Sigmoid colon (tissue), 7 donors: Measurements from ENCODE around the gene SLC6A6. TPM values are rescaled to one million over a fixed set of nuclear protein-coding genes. Genes with fewer than 3 reads are reported as not detected.

Source experiments
- DNase-seq: peaks from one replicate; pipeline ENCODE4 v3.0.0-alpha.2; 2019
- H3K27ac ChIP-seq, 4 donors: fragments of 200-600 bp; sonication (generic); one replicate each; pipeline ENCODE4 v1.5.1; 2016 to 2019; ENCODE audit warnings: mild to moderate bottlenecking in 1 of 4
- H3K27me3 ChIP-seq, 3 donors: fragments of 200-600 bp; sonication (generic); one replicate each; pipeline ENCODE4 v1.5.1; 2019; ENCODE audit warnings: mild to moderate bottlenecking in 1 of 3
- H3K36me3 ChIP-seq, 4 donors: fragments of 200-600 bp; sonication (generic); one replicate each; pipeline ENCODE4 v1.5.1; 2016 to 2019
- H3K4me1 ChIP-seq, 4 donors: fragments of 200-600 bp; sonication (generic); one replicate each; pipeline ENCODE4 v1.5.1; 2017 to 2019
- H3K4me3 ChIP-seq, 4 donors: fragments of 200-600 bp; sonication (generic); one replicate each; pipeline ENCODE4 v1.5.1; 2017 to 2019; ENCODE audit warnings: mild to moderate bottlenecking in 2 of 4, moderate library complexity in 1 of 4
- H3K9me3 ChIP-seq, 4 donors: fragments of 200-600 bp in 3 of 4; sonication (generic) in 3 of 4; one replicate each; pipeline versions ENCODE4 v1.5.1 to v1.6.1; 2013 to 2019
- EP300 ChIP-seq, 4 donors: sonication (generic); formaldehyde crosslinking; IDR thresholded peaks; one replicate each; pipeline ENCODE4 v1.6.1; 2017; ENCODE audit warnings: antibody characterized with exemption in 4 of 4
- POLR2A ChIP-seq, 2 donors: fragments of 450-650 bp; IDR thresholded peaks; one replicate each; pipeline ENCODE4 v1.6.1; 2016; ENCODE audit warnings: antibody characterized with exemption in 2 of 2, mild to moderate bottlenecking in 2 of 2, moderate library complexity in 2 of 2
- POLR2AphosphoS5 ChIP-seq, 4 donors: sonication (generic); formaldehyde crosslinking; IDR thresholded peaks; one replicate each; pipeline ENCODE4 v1.6.1; 2017; ENCODE audit warnings: antibody characterized with exemption in 4 of 4
- WGBS, 2 donors: extraction: QIAGEN DNeasy Blood & Tissue Kit; methylation state at CpG; one replicate each; pipeline ENCODE4 v1.1.7; 2013; 5-methylcytosine and 5-hydroxymethylcytosine counted together
- intact Hi-C: fragments of 100-400 bp; cut with DNase I; formaldehyde crosslinking; loops from one replicate; pipeline ENCODE4 v1.15.1; 2023
- polyA plus RNA-seq, 3 donors: library from polyadenylated mRNA; stranded (reverse); fragments of 200-250 nt; gene quantifications; one replicate each; pipeline ENCODE4 v1.2.3, GENCODE V29; 2013
- total RNA-seq, 4 donors: library from RNA; depleted of rRNA; stranded (reverse); fragments of >200 nt; gene quantifications; one replicate each; pipeline ENCODE4 v1.1.0, GENCODE V29; 2016
- TF ChIP-seq, protein P1 (sequence below), 4 experiments: fragments of 450-650 bp in 3 of 4; fragments of 200-600 bp in 1 of 4; IDR thresholded peaks; one replicate each; pipeline ENCODE4 v1.5.1; 2016 to 2019; ENCODE audit warnings: antibody characterized with exemption in 4 of 4, mild to moderate bottlenecking in 3 of 4, moderate library complexity in 2 of 4
- donor health status: healthy with polysubstance abuse.
- donor health status: Bipolar disorder and iron deficiency.
- donor health status: healthy.

The SLC6A6 gene
- total and polyA plus RNA-seq, 7 donors, result 2.3 to 19.1 (median 8.4) TPM

GRCh38 chr3:14423197-14423743, 20.9 kb downstream of the SLC6A6 start:
- peaks cover 0 to 24% (median 11%) of the 10 kb centered on the region in 4 donors for H3K4me1 ChIP-seq
- intact Hi-C loops, result no loop called here
- H3K27ac ChIP-seq, result no peak overlapping the region

DNA sequence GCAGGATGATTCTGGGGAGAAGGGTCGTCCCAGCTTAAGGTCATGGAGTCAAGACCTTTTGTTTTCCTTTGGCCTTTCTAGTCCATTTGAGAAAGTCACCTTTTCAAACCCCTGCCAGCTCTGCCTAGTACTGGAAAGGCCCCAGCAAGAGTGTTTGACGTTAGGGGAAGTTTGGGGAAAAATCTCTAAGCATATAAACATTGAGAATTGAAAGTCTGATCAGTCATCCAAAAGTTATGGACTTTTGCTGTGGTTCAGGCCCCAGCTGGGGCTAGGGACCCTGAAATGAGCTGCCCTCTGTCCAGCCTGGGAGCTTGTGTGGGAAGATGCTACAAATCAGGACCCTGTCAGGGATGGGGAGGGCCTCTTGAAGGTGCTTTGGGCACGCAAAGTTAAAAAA, 21.6 kb downstream of the SLC6A6 start:
- WGBS, 2 donors, result 55 to 79% methylated on average over 3 of the region's 3 CpGs
- TF ChIP-seq, protein P1, sequence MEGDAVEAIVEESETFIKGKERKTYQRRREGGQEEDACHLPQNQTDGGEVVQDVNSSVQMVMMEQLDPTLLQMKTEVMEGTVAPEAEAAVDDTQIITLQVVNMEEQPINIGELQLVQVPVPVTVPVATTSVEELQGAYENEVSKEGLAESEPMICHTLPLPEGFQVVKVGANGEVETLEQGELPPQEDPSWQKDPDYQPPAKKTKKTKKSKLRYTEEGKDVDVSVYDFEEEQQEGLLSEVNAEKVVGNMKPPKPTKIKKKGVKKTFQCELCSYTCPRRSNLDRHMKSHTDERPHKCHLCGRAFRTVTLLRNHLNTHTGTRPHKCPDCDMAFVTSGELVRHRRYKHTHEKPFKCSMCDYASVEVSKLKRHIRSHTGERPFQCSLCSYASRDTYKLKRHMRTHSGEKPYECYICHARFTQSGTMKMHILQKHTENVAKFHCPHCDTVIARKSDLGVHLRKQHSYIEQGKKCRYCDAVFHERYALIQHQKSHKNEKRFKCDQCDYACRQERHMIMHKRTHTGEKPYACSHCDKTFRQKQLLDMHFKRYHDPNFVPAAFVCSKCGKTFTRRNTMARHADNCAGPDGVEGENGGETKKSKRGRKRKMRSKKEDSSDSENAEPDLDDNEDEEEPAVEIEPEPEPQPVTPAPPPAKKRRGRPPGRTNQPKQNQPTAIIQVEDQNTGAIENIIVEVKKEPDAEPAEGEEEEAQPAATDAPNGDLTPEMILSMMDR (IDR thresholded peaks at IDR 0.05), result no peak
- no peak for TF ChIP-seq POLR2AphosphoS5 (IDR thresholded peaks at IDR 0.05)
- no peak for TF ChIP-seq EP300 (IDR thresholded peaks at IDR 0.05)
- no peak for TF ChIP-seq POLR2A (IDR thresholded peaks at IDR 0.05)
- Histone ChIP-seq H3K4me1 (peaks cover 0 to 31% (median 14%) of the 10 kb centered on the region in 4 donors), H3K36me3 (no peaks in the 10 kb centered on the region), H3K4me3 (no peak overlapping the region), H3K27ac (no peak overlapping the region), H3K9me3 (no peaks in the 10 kb centered on the region), H3K27me3 (no peaks in the 10 kb centered on the region)
- DNase-seq, result no peak
- intact Hi-C loops, result no loop called here

More at GRCh38 chr3:14423197-14423743, 20.9 kb downstream of the SLC6A6 start:
- TF ChIP-seq POLR2AphosphoS5 (IDR thresholded peaks at IDR 0.05) (no peak), POLR2A (IDR thresholded peaks at IDR 0.05) (no peak)
- TF ChIP-seq, protein P1 (IDR thresholded peaks at IDR 0.05), result no peak
- no peaks in the 10 kb centered on the region for H3K27me3 ChIP-seq
- DNase-seq, result no peak
- no peaks in the 10 kb centered on the region for H3K9me3 ChIP-seq
- H3K36me3 ChIP-seq, result peaks cover 0 to 6% (median 0%) of the 10 kb centered on the region in 4 donors
- 45 to 82% methylated on average over 2 of the region's 2 CpGs for WGBS, 2 donors
- H3K4me3 ChIP-seq, result no peak overlapping the region

- Histone ChIP-seq H3K36me3 (no peaks in the 10 kb centered on the region), H3K27me3 (no peaks in the 10 kb centered on the region), H3K27ac (no peak overlapping the region), H3K4me1 (peaks cover 0 to 34% (median 15%) of the 10 kb centered on the region in 4 donors), H3K4me3 (no peak overlapping the region), H3K9me3 (no peaks in the 10 kb centered on the region)
- no peak for DNase-seq
- TF ChIP-seq, protein P1 (IDR thresholded peaks at IDR 0.05), result no peak
- TF ChIP-seq EP300 (IDR thresholded peaks at IDR 0.05) (no peak), POLR2A (IDR thresholded peaks at IDR 0.05) (no peak), POLR2AphosphoS5 (IDR thresholded peaks at IDR 0.05) (no peak)
- intact Hi-C loops, result no loop called here
- 62 to 80% methylated on average over 23 of the region's 23 CpGs for WGBS, 2 donors
Observed at GRCh38 chr3:14424711-14425580, 22.5 kb downstream of the SLC6A6 start.

- WGBS, 2 donors, result 50 to 63% methylated on average over 16 of the region's 16 CpGs
- Histone ChIP-seq H3K27me3 (no peaks in the 10 kb centered on the region), H3K4me1 (peaks cover 0 to 34% (median 15%) of the 10 kb centered on the region in 4 donors), H3K27ac (no peak overlapping the region), H3K9me3 (no peaks in the 10 kb centered on the region), H3K36me3 (no peaks in the 10 kb centered on the region), H3K4me3 (no peak overlapping the region)
- TF ChIP-seq EP300 (IDR thresholded peaks at IDR 0.05) (no peak), POLR2AphosphoS5 (IDR thresholded peaks at IDR 0.05) (no peak), POLR2A (IDR thresholded peaks at IDR 0.05) (no peak)
- TF ChIP-seq, protein P1 (IDR thresholded peaks at IDR 0.05), result no peak
- no peak for DNase-seq
- intact Hi-C loops, result no loop called here
Observed at GRCh38 chr3:14425581-14426304, 23.3 kb downstream of the SLC6A6 start.
